K562 (cell line): ENCODE results near the gene C11orf86. TPM values are rescaled to one million over a fixed set of nuclear protein-coding genes. Genes with fewer than 3 reads are reported as not detected.

Source experiments
- ATF1 ChIP-seq, 2 experiments: fragments of 450-650 bp in 1 of 2; IDR thresholded peaks; 2 replicates each; pipeline ENCODE4 v1.6.1; 2016; ENCODE audit warnings: missing compliant biosample characterization in 1 of 2, missing genetic modification characterization in 1 of 2
- BHLHE40 ChIP-seq: IDR thresholded peaks from 2 replicates; pipeline ENCODE4 v1.6.1; 2011; ENCODE audit warnings: low read length, improper control_type of control experiment
- C11orf30 ChIP-seq: fragments of 450-650 bp; IDR thresholded peaks from 2 replicates; pipeline ENCODE4 v1.6.1; 2016; ENCODE audit warnings: low read depth, mild to moderate bottlenecking
- CEBPG ChIP-seq, 3 experiments: fragments of 200-800 bp in 1 of 3; sonication (Bioruptor generic) in 1 of 3; sonication (generic) in 1 of 3; formaldehyde crosslinking in 1 of 3; IDR thresholded peaks in 2 of 3; conservative IDR thresholded peaks in 1 of 3; 2 replicates each; pipeline versions ENCODE4 v1.6.1 to v1.8.0; 2016 to 2022; ENCODE audit warnings: missing compliant biosample characterization in 2 of 3, missing genetic modification characterization in 2 of 3, mild to moderate bottlenecking in 1 of 3, missing genetic modification reagents in 1 of 3
- CHAMP1 ChIP-seq: fragments of 450-650 bp; IDR thresholded peaks from 2 replicates; pipeline ENCODE4 v1.6.1; 2016; ENCODE audit warnings: mild to moderate bottlenecking
- CHCHD3 ChIP-seq: fragments of 250-450 bp; sonication (Bioruptor Pico); IDR thresholded peaks from 2 replicates; pipeline ENCODE4 v2.1.2; 2022; ENCODE audit warnings: mild to moderate bottlenecking
- CTBP1 ChIP-seq: fragments of 450-650 bp; IDR thresholded peaks from 2 replicates; pipeline ENCODE4 v1.6.1; 2016; ENCODE audit warnings: borderline replicate concordance
- EP300 ChIP-seq: IDR thresholded peaks from 2 replicates; pipeline ENCODE4 v1.6.1; 2012; ENCODE audit warnings: low read length, improper control_type of control experiment
- EP400 ChIP-seq: fragments of 450-650 bp; IDR thresholded peaks from 2 replicates; pipeline ENCODE4 v1.6.1; 2017; ENCODE audit warnings: antibody characterized with exemption, mild to moderate bottlenecking, moderate library complexity
- FOXK2 ChIP-seq, 2 experiments: fragments of 450-650 bp; IDR thresholded peaks in 1 of 2; conservative IDR thresholded peaks in 1 of 2; 2 replicates each; pipeline ENCODE4 v1.6.1; 2016; ENCODE audit warnings: low read depth in 2 of 2, mild to moderate bottlenecking in 1 of 2
- HINFP ChIP-seq: fragments of 450-650 bp; conservative IDR thresholded peaks from 2 replicates; pipeline ENCODE4 v1.6.1; 2016; ENCODE audit warnings: missing genetic modification characterization, low read depth, mild to moderate bottlenecking, control low read depth, missing compliant biosample characterization
- JUND ChIP-seq, 2 experiments: IDR thresholded peaks; 2 replicates in 1 of 2; 3 replicates in 1 of 2; pipeline ENCODE4 v1.6.1; 2011; ENCODE audit warnings: borderline replicate concordance in 2 of 2, low read depth in 2 of 2, low read length in 2 of 2, improper control_type of control experiment in 1 of 2, missing biosample characterization in 1 of 2, missing genetic modification characterization in 1 of 2, missing genetic modification reagents in 1 of 2
- KHSRP ChIP-seq: fragments of 450-650 bp; IDR thresholded peaks from 2 replicates; pipeline ENCODE4 v1.6.1; 2017
- LEF1 ChIP-seq: fragments of 450-650 bp; IDR thresholded peaks from 2 replicates; pipeline ENCODE4 v1.6.1; 2016; ENCODE audit warnings: mild to moderate bottlenecking
- MTA3 ChIP-seq: fragments of 450-650 bp; formaldehyde crosslinking; IDR thresholded peaks from 2 replicates; pipeline ENCODE4 v1.6.1; 2017; ENCODE audit warnings: mild to moderate bottlenecking, borderline replicate concordance
- MXD1 ChIP-seq: fragments of 250-450 bp; sonication (Bioruptor Pico); IDR thresholded peaks from 2 replicates; pipeline ENCODE4 v1.8.0; 2021; ENCODE audit warnings: borderline replicate concordance, mild to moderate bottlenecking, moderate library complexity; ENCODE audit not compliant: poor library complexity, severe bottlenecking
- NRF1 ChIP-seq, 2 experiments: fragments of 450-650 bp; IDR thresholded peaks in 1 of 2; conservative IDR thresholded peaks in 1 of 2; 2 replicates each; pipeline ENCODE4 v1.6.1; 2014; ENCODE audit warnings: mild to moderate bottlenecking in 2 of 2
- SMARCA4 ChIP-seq: fragments of 450-650 bp; IDR thresholded peaks from 2 replicates; pipeline ENCODE4 v1.6.1; 2016
- TAF1 ChIP-seq: IDR thresholded peaks from 2 replicates; pipeline ENCODE4 v1.6.1; 2011; ENCODE audit warnings: mild to moderate bottlenecking, low read length, moderate library complexity; ENCODE audit not compliant: insufficient read depth, control insufficient read depth, severe bottlenecking; ENCODE audit errors: extremely low read depth
- TCF3 ChIP-seq: sonication (generic); formaldehyde crosslinking; IDR thresholded peaks from 2 replicates; pipeline ENCODE4 v1.4.0; 2020; ENCODE audit warnings: mild to moderate bottlenecking, missing genetic modification reagents
- VEZF1 ChIP-seq: fragments of 200-800 bp; sonication (Bioruptor generic); IDR thresholded peaks from 2 replicates; pipeline ENCODE4 v1.6.1; 2017; ENCODE audit warnings: missing genetic modification characterization, missing compliant biosample characterization
- ZNF146 ChIP-seq: IDR thresholded peaks from one replicate; pipeline ENCODE4 v1.6.1; 2018; ENCODE audit warnings: missing compliant biosample characterization; ENCODE audit not compliant: unreplicated experiment
- ZNF316 ChIP-seq: fragments of 450-650 bp; IDR thresholded peaks from 2 replicates; pipeline ENCODE4 v1.6.1; 2016
- polyA plus RNA-seq, 8 experiments: library from polyadenylated mRNA; depleted of rRNA in 4 of 8; stranded (reverse) in 5 of 8; unstranded in 3 of 8; fragments of >200 nt; fragmentation: Nextera tagmentation in 2 of 8; fragmentation: Illumina TruSeq in 1 of 8; extraction: Ambion mirVana in 2 of 8; extraction: Trizol in 1 of 8; gene quantifications; 2 replicates each; pipeline versions ENCODE4 v1.2.1 to v1.2.3, GENCODE V29; 2011 to 2014; ENCODE audit warnings: inconsistent platforms in 1 of 8, missing spikeins in 1 of 8
- total RNA-seq, 7 experiments: library from RNA; depleted of rRNA in 6 of 7; stranded (reverse); fragments of >200 nt in 6 of 7; fragmentation: Illumina TruSeq in 2 of 7; extraction: Trizol in 2 of 7; gene quantifications; 2 replicates each; pipeline versions ENCODE4 v1.2.1 to v1.2.3, GENCODE V29; 2011 to 2021; ENCODE audit warnings: low replicate concordance in 1 of 7

C11orf86 gene
- total and polyA plus RNA-seq, 9 of the 15 experiments (the other 6 are each of a cell fraction or from before 2014, with no cell fraction given), result not detected

- TF ChIP-seq BHLHE40, result peak; percentile 69
- TF ChIP-seq ZNF146 (CRISPR knock-in tag), result no peak
- peak; percentile 69; the same call in 1 of the 2 replicates for TF ChIP-seq KHSRP
- TF ChIP-seq TCF3, result no peak
- TF ChIP-seq CHAMP1, result no peak
- peak; percentile 90 for TF ChIP-seq JUND (IDR thresholded peaks at IDR 0.05; ENCODE audit: borderline replicate concordance, low read depth, low read length)
- peak; percentile 94 for TF ChIP-seq JUND (tag; IDR thresholded peaks at IDR 0.05; ENCODE audit: borderline replicate concordance, low read depth, low read length)
- peak; percentile 68 for TF ChIP-seq EP300
- peak; percentile 87 for TF ChIP-seq MTA3
- peak; percentile 93 for TF ChIP-seq ZNF316
- TF ChIP-seq EP400, result peak; percentile 54
- no peak for TF ChIP-seq TAF1
- TF ChIP-seq NRF1 (conservative IDR thresholded peaks at IDR 0.05 in 1 of 2, IDR thresholded peaks at IDR 0.05 in 1 of 2), result 0 out of 4 replicates have a peak, but pooled peaks have one; percentile 14 to 19
- TF ChIP-seq SMARCA4, result peak; percentile 71
- TF ChIP-seq FOXK2 (conservative IDR thresholded peaks at IDR 0.05 in 1 of 2, IDR thresholded peaks at IDR 0.05 in 1 of 2; ENCODE audit: low read depth in 2 of 2), result 0 out of 4 replicates have a peak, but pooled peaks of 1 of the 2 experiments have one; percentile 29
- peak; percentile 93 for TF ChIP-seq C11orf30
- TF ChIP-seq HINFP (tag), result 0 out of 2 replicates have a peak, but pooled peaks have one; percentile 9
- 0 out of 2 replicates have a peak, but pooled peaks have one; percentile 26 for TF ChIP-seq LEF1
- TF ChIP-seq ATF1 (CRISPR knock-in tag; IDR thresholded peaks at IDR 0.05), result no peak
- peak; percentile 84 for TF ChIP-seq ATF1 (tag; IDR thresholded peaks at IDR 0.05)
- peak; percentile 18; the same call in 1 of the 2 replicates for TF ChIP-seq VEZF1 (CRISPR knock-in tag)
- no peak for TF ChIP-seq CHCHD3 (CRISPR knock-in tag)
- TF ChIP-seq MXD1 (CRISPR knock-in tag), result no peak
- peak; percentile 78 for TF ChIP-seq CTBP1
- no peak for TF ChIP-seq CEBPG (CRISPR knock-in tag; IDR thresholded peaks at IDR 0.05)
- TF ChIP-seq CEBPG (tag; conservative IDR thresholded peaks at IDR 0.05 in 1 of 2, IDR thresholded peaks at IDR 0.05 in 1 of 2), result no peak
Measured at GRCh38 chr11:66950112-66950535, 25.0 kb upstream of the C11orf86 start (continued).
